ENCODE results near the gene AKAP1. TPM values are rescaled to one million over a fixed set of nuclear protein-coding genes. Genes with fewer than 3 reads are reported as not detected.

AKAP1 gene
- total and polyA plus RNA-seq, 2 donors (not counting 1 experiment from before 2014, with no cell fraction given), result 20.1 to 26.6 TPM

DNA sequence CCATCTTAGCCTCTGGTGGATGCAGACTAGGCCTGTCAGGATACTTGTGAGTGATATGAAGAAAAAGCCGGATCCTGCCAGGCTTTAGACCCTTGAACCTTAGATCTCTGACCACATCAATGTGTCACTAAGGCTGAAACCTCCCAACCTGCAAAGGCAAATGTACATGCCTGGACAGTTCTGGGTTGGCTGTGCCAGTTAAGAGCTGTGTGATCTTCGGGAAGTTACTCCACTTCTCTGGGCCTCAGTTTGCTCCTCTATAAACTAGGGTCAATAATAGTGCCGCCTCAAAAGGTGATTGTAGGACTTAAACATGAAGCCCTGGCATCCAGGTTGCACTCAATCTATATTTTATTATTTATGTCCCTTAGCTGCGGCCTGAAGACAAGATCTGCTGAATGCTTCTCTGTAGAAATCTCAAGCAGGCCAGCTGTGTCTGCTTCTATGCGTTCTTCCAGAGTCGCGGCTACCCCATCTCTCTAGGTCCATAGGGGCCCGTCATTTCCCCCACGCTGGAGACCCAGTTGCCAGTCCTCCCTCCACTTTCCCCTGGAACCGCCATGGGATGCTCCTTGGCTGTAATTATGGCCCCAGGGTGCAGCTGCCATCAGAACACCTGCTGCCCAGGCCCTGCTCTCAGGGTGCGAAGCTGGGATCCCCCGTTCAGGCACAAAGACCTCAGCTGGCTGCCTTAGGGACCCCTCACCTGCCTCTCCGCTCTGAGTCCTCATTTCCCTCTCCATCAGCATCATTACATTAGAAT lies 50.2 kb downstream of the AKAP1 start:
- H2AFZ ChIP-seq (ENCODE audit: insufficient read depth, low read depth, low read length, poor library complexity, severe bottlenecking), result no peak overlapping the region
- ATAC-seq (ENCODE audit: low read depth) (no peak), DNase-seq (no peak)
- no peaks in the 10 kb centered on the region for H3K36me3 ChIP-seq (replicated peaks in 1 of 2; ENCODE audit: control extremely low read depth in 1 of 2, control insufficient read depth in 1 of 2, extremely low read depth in 1 of 2, insufficient read depth in 2 of 2, low read length in 1 of 2)
- H3K9me3 ChIP-seq (ENCODE audit: control extremely low read depth in 1 of 3, control insufficient read depth in 2 of 3, insufficient read depth in 1 of 3, low read length in 2 of 3), result no peaks in the 10 kb centered on the region
- Mint-ChIP-seq H3K27ac (no peak overlapping the region), H3K4me1 (peaks cover 15% of the 10 kb centered on the region), H3K27me3 (peaks cover 25% of the 10 kb centered on the region), H3K4me3 (no peak overlapping the region), H3K9me3 (ENCODE audit: insufficient read depth) (no peaks in the 10 kb centered on the region)
- peaks cover 0 to 3% (median 0%) of the 10 kb centered on the region in 4 experiments for H3K27me3 ChIP-seq (replicated peaks in 1 of 4; ENCODE audit: control extremely low read depth in 1 of 4, control insufficient read depth in 3 of 4, insufficient read depth in 4 of 4, low read length in 3 of 4)
- peaks cover 13 to 21% of the 10 kb centered on the region in 2 donors for H3K4me1 ChIP-seq (ENCODE audit: control insufficient read depth in 2 of 2, insufficient read depth in 2 of 2, low read length in 2 of 2)
- intact Hi-C loops (cut with micrococcal nuclease), result no loop called here
- CTCF ChIA-PET, result interaction anchor here (1.4 to 1.6 kb wide), 2 partner anchors 612 to 698 kb away, joined by 4 to 6 read pairs; no protein-coding TSS in a partner anchor
- H3K4me2 ChIP-seq (replicated peaks; ENCODE audit: low read depth, low read length, poor library complexity, severe bottlenecking), result no peak overlapping the region
- H3K27ac ChIP-seq (ENCODE audit: low read length in 2 of 2), result no peak overlapping the region
- POLR2A ChIA-PET, result interaction anchor here (0.6 kb wide), 1 partner anchor 1974 kb away, joined by 5 read pairs; no protein-coding TSS in a partner anchor
- no peaks in the 10 kb centered on the region for H4K20me1 ChIP-seq (ENCODE audit: control insufficient read depth, insufficient read depth, low read length, poor library complexity, severe bottlenecking)
- no peaks in the 10 kb centered on the region for H3K79me2 ChIP-seq (ENCODE audit: control insufficient read depth, insufficient read depth, low read length)
- H3K4me3 ChIP-seq (ENCODE audit: control extremely low read depth in 1 of 5, extremely low read depth in 1 of 5, insufficient read depth in 1 of 5, low read depth in 2 of 5, low read length in 4 of 5), result no peak overlapping the region
- no peak for TF ChIP-seq EZH2 (IDR thresholded peaks at IDR 0.05; ENCODE audit: borderline replicate concordance, insufficient read depth, low read depth, low read length, poor library complexity, severe bottlenecking)
- TF ChIP-seq, protein P1, sequence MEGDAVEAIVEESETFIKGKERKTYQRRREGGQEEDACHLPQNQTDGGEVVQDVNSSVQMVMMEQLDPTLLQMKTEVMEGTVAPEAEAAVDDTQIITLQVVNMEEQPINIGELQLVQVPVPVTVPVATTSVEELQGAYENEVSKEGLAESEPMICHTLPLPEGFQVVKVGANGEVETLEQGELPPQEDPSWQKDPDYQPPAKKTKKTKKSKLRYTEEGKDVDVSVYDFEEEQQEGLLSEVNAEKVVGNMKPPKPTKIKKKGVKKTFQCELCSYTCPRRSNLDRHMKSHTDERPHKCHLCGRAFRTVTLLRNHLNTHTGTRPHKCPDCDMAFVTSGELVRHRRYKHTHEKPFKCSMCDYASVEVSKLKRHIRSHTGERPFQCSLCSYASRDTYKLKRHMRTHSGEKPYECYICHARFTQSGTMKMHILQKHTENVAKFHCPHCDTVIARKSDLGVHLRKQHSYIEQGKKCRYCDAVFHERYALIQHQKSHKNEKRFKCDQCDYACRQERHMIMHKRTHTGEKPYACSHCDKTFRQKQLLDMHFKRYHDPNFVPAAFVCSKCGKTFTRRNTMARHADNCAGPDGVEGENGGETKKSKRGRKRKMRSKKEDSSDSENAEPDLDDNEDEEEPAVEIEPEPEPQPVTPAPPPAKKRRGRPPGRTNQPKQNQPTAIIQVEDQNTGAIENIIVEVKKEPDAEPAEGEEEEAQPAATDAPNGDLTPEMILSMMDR (IDR thresholded peaks at IDR 0.05), result no peak
- no peak overlapping the region for H3K9ac ChIP-seq (ENCODE audit: low read length)
- WGBS (ENCODE audit: insufficient coverage), result 98% methylated on average over 12 of the region's 13 CpGs

- Histone ChIP-seq H3K4me3 (ENCODE audit: control extremely low read depth in 1 of 5, extremely low read depth in 1 of 5, insufficient read depth in 1 of 5, low read depth in 2 of 5, low read length in 4 of 5) (no peak overlapping the region), H2AFZ (ENCODE audit: insufficient read depth, low read depth, low read length, poor library complexity, severe bottlenecking) (peak overlapping the region; percentile 40), H3K9me3 (ENCODE audit: control extremely low read depth in 1 of 3, control insufficient read depth in 2 of 3, insufficient read depth in 1 of 3, low read length in 2 of 3) (no peaks in the 10 kb centered on the region), H3K4me2 (replicated peaks; ENCODE audit: low read depth, low read length, poor library complexity, severe bottlenecking) (peak overlapping the region; percentile 28), H3K79me2 (ENCODE audit: control insufficient read depth, insufficient read depth, low read length) (no peaks in the 10 kb centered on the region), H3K36me3 (replicated peaks in 1 of 2; ENCODE audit: control extremely low read depth in 1 of 2, control insufficient read depth in 1 of 2, extremely low read depth in 1 of 2, insufficient read depth in 2 of 2, low read length in 1 of 2) (no peaks in the 10 kb centered on the region), H3K9ac (ENCODE audit: low read length) (no peak overlapping the region), H4K20me1 (ENCODE audit: control insufficient read depth, insufficient read depth, low read length, poor library complexity, severe bottlenecking) (no peaks in the 10 kb centered on the region), H3K27ac (ENCODE audit: low read length in 2 of 2) (no peak overlapping the region), H3K4me1 (ENCODE audit: control insufficient read depth in 2 of 2, insufficient read depth in 2 of 2, low read length in 2 of 2) (peaks cover 13 to 21% of the 10 kb centered on the region in 2 donors), H3K27me3 (replicated peaks in 1 of 4; ENCODE audit: control extremely low read depth in 1 of 4, control insufficient read depth in 3 of 4, insufficient read depth in 4 of 4, low read length in 3 of 4) (peaks cover 0 to 3% (median 0%) of the 10 kb centered on the region in 4 experiments)
- H3K9me3 Mint-ChIP-seq (ENCODE audit: insufficient read depth), result no peaks in the 10 kb centered on the region
- H3K27ac Mint-ChIP-seq, result no peak overlapping the region
- TF ChIP-seq, protein P1 (IDR thresholded peaks at IDR 0.05), result no peak
- TF ChIP-seq EZH2 (IDR thresholded peaks at IDR 0.05; ENCODE audit: borderline replicate concordance, insufficient read depth, low read depth, low read length, poor library complexity, severe bottlenecking), result no peak
- H3K4me3 Mint-ChIP-seq, result no peak overlapping the region
- DNase-seq (peak; percentile 31), ATAC-seq (ENCODE audit: low read depth) (no peak)
- peaks cover 15% of the 10 kb centered on the region for H3K4me1 Mint-ChIP-seq
- 27% methylated on average over 18 of the region's 21 CpGs for WGBS (ENCODE audit: insufficient coverage)
- peaks cover 24% of the 10 kb centered on the region for H3K27me3 Mint-ChIP-seq
- intact Hi-C loops (cut with micrococcal nuclease), result no loop called here
- POLR2A ChIA-PET, result interaction anchor here (0.6 kb wide), 1 partner anchor 1974 kb away, joined by 5 read pairs; no protein-coding TSS in a partner anchor
- CTCF ChIA-PET, result interaction anchor here (1.4 kb wide), 1 partner anchor 697 kb away, joined by 6 read pairs; no protein-coding TSS in a partner anchor
Measured at GRCh38 chr17:57135789-57136291, 50.8 kb downstream of the AKAP1 start.

Measured in B cell (primary cell).